B cell (primary cell): ENCODE data around the gene TANC2.

Source experiments
- EZH2 ChIP-seq: IDR thresholded peaks from 2 replicates; pipeline ENCODE4 v1.6.1; 2012; ENCODE audit warnings: borderline replicate concordance, low read depth, mild to moderate bottlenecking, moderate library complexity, low read length; ENCODE audit not compliant: insufficient read depth, poor library complexity, severe bottlenecking
- TF ChIP-seq, protein P1 (sequence below): fragments of 200-600 bp; IDR thresholded peaks from one replicate; pipeline ENCODE4 v1.8.0; 2022; ENCODE audit warnings: antibody characterized with exemption, mild to moderate bottlenecking

DNA sequence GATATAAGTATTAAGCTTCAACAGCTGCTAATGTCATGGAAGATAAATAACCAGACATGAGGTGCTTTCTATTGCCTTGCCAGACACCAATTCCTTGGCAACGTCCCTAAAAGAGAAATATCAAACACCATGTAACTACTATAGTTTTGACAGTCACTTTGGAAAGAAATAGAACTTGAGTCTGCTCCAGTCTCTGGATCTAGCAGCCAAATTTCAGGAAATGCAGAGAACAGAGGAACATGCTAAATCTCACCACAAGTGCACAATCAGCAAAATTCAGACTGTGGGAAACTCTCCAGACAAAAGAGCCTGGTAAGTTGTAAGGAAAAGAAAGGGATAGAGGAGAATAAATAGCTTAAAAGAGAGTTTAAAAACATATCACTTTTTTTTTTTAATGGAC is 28.4 kb upstream of the TANC2 start:
- TF ChIP-seq, protein P1, sequence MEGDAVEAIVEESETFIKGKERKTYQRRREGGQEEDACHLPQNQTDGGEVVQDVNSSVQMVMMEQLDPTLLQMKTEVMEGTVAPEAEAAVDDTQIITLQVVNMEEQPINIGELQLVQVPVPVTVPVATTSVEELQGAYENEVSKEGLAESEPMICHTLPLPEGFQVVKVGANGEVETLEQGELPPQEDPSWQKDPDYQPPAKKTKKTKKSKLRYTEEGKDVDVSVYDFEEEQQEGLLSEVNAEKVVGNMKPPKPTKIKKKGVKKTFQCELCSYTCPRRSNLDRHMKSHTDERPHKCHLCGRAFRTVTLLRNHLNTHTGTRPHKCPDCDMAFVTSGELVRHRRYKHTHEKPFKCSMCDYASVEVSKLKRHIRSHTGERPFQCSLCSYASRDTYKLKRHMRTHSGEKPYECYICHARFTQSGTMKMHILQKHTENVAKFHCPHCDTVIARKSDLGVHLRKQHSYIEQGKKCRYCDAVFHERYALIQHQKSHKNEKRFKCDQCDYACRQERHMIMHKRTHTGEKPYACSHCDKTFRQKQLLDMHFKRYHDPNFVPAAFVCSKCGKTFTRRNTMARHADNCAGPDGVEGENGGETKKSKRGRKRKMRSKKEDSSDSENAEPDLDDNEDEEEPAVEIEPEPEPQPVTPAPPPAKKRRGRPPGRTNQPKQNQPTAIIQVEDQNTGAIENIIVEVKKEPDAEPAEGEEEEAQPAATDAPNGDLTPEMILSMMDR = no peak
- no peak for TF ChIP-seq EZH2
